PFSK-1 (cell line): ENCODE measurements around the gene CHST7.

Experiments used
- FOXP2 ChIP-seq: optimal IDR thresholded peaks from 2 replicates; pipeline ENCODE3; 2011; ENCODE audit warnings: borderline replicate concordance, control low read depth, inconsistent platforms; ENCODE audit not compliant: insufficient read depth; ENCODE audit errors: extremely low read length, extremely low read depth
- POLR2AphosphoS5 ChIP-seq: IDR thresholded peaks from 2 replicates; pipeline ENCODE4 v1.6.1; 2012; ENCODE audit warnings: low read depth, mild to moderate bottlenecking, control low read depth, low read length, moderate library complexity
- REST ChIP-seq, 2 experiments: IDR thresholded peaks; 2 replicates each; pipeline versions ENCODE4 v1.6.1 to v1.8.0; 2011 to 2012; ENCODE audit warnings: low read depth in 2 of 2, low read length in 2 of 2, control low read depth in 1 of 2, inconsistent platforms in 1 of 2, mild to moderate bottlenecking in 1 of 2, moderate library complexity in 1 of 2; ENCODE audit not compliant: insufficient read depth in 1 of 2
- SIN3A ChIP-seq: IDR thresholded peaks from 2 replicates; pipeline ENCODE4 v1.6.1; 2012; ENCODE audit warnings: mild to moderate bottlenecking, low read length, moderate library complexity, borderline replicate concordance; ENCODE audit not compliant: insufficient read depth
- TAF1 ChIP-seq: IDR thresholded peaks from 2 replicates; pipeline ENCODE4 v1.6.1; 2012; ENCODE audit warnings: low read length, control low read depth, borderline replicate concordance; ENCODE audit not compliant: insufficient read depth

The CHST7 gene

GRCh38 chrX:46645614-46646013 is 72.0 kb downstream of the CHST7 start:
- TF ChIP-seq FOXP2 (no peak), POLR2AphosphoS5 (no peak), TAF1 (no peak), REST (IDR thresholded peaks at IDR 0.05; ENCODE audit: insufficient read depth in 1 of 2, low read depth in 2 of 2, low read length in 2 of 2) (no peak), SIN3A (no peak)

GRCh38 chrX:46647251-46647650 is 73.7 kb downstream of the CHST7 start:
- no peak for TF ChIP-seq FOXP2
- no peak for TF ChIP-seq POLR2AphosphoS5
- no peak for TF ChIP-seq SIN3A
- TF ChIP-seq REST (IDR thresholded peaks at IDR 0.05; ENCODE audit: insufficient read depth in 1 of 2, low read depth in 2 of 2, low read length in 2 of 2), result no peak
- TF ChIP-seq TAF1, result no peak
